Umbilical cord (tissue), 1 donor: ENCODE measurements around the gene TUBAL3. TPM values are rescaled to one million over a fixed set of nuclear protein-coding genes. Genes with fewer than 3 reads are reported as not detected.

Experiments used
- total RNA-seq: library from RNA; depleted of rRNA; stranded (reverse); fragments of >200 nt; gene quantifications from one replicate; pipeline ENCODE4 v1.2.3, GENCODE V29; 2014; ENCODE audit warnings: low replicate concordance; ENCODE audit not compliant: insufficient read depth

The TUBAL3 gene
- total RNA-seq, 1 donor from 2014 or later = not detected

Other genes starting within 250 kb of the TUBAL3 start
- 2.9 TPM for gene AKR1C8, start 219.7 kb downstream of the TUBAL3 start, total RNA-seq
- not detected for gene AKR1C4, start 208.0 kb downstream of the TUBAL3 start, total RNA-seq
- gene UCN3, start 39.9 kb downstream of the TUBAL3 start, total RNA-seq = not detected
- gene NET1, start 7.7 kb upstream of the TUBAL3 start, total RNA-seq = 63.6 TPM
- not detected for gene CALML5, start 94.7 kb upstream of the TUBAL3 start, total RNA-seq
- not detected for gene CALML3, start 120.1 kb upstream of the TUBAL3 start, total RNA-seq